Measurements from ENCODE around the gene MRPL22.
"Not testable (repeated sequence)": the region's sequence is repeated elsewhere in the genome, so short reads cannot be mapped to it uniquely, and the experiment has no call there.

Gene MRPL22

DNA sequence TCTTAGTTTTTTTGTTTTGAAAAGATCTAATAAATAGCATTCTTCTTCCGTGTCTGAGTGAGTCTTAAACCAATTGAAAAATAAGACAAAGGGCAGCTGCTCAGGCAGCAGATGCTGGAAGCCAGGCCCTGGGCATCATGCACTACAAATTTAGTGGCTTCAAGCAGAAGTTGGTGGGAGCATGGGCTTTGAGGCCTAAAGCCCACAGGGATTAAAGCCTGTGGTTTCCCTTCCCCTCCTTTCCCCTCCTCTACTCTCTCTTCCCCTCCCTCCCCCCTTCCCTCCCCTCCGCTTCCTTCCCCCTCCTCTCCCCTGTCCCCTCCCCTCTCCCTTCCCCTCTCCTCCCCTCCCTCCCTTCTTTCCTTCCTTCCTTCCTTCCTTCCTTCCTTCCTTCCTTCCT lies 52.6 kb downstream of the MRPL22 start:
- no peak for DNase-seq (ENCODE audit: low read depth)

DNA sequence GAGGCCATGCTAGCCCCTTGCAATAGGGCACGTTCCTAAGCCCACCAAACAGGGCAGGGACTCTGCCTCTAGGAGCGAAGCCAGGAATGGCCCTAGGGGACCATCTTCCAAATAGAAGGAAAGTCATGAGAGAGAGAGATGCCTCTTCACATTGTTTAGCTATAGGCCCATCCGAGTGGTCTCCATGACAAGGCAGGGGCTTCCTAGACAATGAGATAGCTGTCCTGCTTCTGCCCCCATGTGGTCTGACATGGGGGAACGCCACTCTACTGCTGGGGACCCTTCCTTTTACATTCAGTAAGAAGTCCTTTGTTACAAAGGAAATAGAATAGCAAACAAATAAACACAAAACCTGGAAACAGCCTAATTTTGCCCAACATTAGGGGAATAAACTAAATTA lies 54.8 kb downstream of the MRPL22 start:
- DNase-seq (ENCODE audit: low read depth), result no peak

DNA sequence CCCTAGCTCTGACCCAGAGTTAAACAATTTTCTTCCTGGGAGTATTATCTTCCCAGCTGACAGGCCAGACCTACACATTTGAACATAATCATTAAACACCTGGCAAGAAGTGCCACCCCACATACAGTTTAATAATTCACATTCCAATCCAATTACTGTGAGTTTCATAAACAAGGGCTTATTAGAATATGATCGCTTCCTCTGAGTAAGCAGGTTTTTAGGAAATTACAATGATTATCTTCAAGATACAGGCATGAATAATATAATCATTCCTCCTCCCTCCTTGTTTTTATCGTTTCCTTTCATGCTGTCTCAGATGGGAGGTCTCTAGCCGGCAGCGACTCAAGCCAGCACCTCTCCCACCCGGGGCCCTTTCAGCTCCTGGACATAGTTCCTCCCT lies 56.9 kb downstream of the MRPL22 start:
- DNase-seq (ENCODE audit: low read depth), result no peak

DNA sequence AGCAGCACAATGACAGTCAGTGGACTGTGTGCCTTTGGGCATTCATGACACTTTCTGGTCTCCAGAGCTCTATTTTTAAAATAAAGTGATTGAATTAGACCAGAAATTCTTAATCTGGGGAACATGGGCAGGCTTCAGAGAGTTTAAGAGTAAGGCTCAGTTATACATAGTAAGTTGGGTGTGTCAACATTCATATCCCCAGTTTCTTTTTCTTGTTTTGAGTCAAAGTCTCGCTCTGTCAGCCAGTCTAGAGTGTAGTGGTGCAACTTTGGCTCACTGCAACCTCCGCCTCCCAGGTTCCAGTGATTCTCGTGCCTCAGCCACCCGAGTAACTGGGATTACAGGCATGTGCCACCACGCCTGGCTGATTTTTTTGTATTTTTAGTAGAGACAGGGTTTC lies 59.0 kb downstream of the MRPL22 start:
- no peak for DNase-seq (ENCODE audit: low read depth)

DNA sequence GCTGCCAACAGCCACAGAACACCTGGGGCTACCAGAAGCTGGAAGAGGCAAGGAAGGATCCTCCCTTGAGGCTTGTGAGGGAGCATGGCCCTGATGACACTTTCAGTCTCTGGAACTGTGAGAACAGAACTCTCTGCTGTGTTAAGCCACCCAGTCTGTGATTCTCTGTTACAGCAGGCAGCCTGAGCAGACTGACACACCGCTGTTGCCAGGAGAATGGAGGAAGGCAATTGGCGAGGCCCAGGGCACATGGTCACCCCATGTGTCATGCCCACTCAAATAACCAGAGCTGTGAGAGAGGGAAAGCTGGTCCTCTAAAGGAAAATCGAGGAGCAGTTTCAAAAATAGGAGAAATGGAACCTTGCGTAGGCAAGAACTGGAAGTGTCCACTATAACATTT lies 60.6 kb downstream of the MRPL22 start:
- DNase-seq (ENCODE audit: low read depth), result no peak

DNA sequence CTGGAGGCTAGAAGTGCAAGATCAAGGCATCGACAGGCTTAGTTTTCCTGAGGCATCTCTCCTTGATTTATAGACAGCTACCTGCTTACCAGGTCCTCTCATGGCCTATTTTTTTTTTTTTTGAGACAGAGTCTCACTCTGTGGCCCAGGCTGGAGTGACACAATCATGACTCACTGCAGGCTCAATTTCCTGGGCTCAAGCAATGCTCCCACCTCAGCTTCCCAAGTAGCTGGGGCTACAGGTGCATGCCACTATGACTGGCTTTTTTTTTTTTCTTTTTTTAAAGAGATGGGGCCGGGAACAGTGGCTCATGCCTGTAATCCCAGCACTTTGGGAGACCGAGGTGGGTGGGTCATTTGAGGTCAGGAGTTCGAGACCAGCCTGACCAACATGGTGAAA lies 61.8 kb downstream of the MRPL22 start:
- not testable (repeated sequence) for DNase-seq (ENCODE audit: low read depth)

DNA sequence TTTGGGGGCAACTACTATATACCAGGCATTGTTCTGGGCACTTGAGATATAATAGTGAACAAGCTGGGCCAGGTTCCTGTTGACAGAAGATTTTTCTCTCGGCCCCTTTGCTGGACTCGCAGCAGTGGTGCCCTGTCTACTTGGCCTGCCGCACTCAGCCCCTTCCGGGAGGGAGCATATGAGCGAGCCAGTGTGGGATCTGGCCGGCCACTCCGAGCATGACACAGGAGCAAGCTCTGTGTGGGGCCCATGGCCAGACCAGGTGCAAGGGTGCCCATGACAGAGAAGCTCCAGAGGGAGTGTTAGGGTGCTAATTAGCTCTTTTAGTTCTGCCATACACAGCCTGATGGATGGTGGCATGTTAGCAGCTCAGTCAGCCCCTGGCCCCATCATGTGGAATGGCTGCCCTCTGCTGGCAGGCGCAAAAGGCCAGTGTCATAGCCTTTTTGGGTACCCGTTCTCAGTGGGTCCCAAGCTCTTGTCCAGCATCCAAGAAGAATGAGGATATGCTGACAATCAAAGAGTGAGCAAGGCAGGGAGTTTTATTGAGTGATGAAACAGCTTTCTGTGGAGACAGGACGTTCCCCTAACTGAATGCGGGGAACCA lies 63.4 kb downstream of the MRPL22 start:
- peak; percentile 16 for DNase-seq (ENCODE audit: low read depth)

DNA sequence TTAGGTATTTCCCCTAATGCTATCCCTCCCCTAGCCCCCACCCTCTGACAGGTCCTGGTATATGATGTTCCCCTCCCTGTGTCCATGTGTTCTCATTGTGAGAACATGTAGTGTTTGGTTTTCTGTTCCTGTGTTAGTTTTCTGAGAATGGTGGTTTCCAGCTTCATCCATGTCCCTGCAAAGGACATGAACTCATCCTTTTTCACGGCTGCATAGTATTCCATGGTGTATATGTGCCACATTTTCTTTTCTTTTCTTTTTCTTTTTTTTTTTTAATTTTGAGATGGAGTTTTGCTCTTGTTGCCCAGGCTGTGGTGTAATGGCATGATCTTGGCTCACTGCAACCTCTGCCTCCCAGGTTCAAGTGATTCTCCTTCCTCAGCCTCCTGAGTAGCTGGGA lies 65.4 kb downstream of the MRPL22 start:
- DNase-seq (ENCODE audit: low read depth), result not testable (repeated sequence)

DNA sequence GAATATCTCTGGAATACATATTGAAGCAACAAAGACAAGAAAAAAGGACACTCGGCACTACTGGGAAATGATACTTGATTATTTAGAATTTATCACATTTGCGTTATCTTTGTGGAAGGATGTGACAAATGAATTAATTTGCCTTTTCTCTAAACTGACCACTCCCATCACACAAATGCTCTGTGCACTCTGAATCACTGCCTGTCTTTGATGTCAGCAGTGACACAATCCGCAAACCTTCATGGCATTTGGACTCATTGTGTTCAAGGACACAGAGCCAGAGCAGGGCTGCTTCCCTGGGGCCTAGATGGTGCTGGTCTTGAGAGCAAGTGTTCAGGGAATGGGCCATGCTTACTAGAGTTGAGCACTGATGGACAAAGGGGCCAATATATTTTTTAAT lies 67.8 kb downstream of the MRPL22 start:
- no peak for DNase-seq (ENCODE audit: low read depth)

DNA sequence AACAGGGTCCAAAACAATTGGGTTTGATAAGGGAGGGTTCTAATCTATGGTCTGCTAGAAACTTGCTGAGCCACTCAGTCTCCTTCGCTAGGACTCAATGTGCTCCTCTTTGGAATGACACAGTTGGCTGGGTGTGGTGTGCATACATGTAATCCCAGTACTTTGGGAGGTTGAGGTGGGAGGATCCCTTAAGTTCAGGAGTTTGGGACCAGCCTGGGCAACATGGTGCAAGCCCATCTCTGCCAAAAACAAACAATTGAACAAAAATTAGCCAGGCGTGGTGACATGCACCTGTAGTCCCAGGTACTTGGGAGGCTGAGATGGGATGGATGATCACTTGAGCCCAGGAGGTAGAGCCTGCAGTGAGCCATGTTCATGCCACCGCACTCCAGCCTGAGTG lies 70.0 kb downstream of the MRPL22 start:
- no peak for DNase-seq (ENCODE audit: low read depth)

DNA sequence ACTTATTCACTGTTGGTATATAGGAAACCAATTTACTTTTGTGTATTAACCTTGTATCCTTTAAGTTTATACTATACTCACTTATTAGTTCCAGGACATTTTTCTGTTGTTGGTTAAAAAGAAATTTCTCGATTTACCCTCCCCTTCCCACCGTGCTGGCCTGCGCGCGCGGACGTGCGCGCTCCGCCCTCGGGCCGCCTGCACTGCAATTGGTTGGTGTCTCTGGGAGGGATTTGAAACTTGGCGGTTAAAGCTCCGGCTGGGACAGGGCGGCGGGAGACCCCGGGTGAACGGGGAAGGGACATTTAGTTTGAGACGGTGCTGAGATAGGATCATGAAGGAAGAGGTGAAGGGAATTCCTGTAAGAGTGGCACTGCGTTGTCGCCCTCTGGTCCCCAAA lies 72.7 kb downstream of the MRPL22 start, which contains the start of gene KIF4B:
Gene KIF4B, plus strand, starts transcription at position 230 of the 400 bp plus-strand sequence. Its CDS starts 105 bp downstream, at position 335.
- DNase-seq (ENCODE audit: low read depth), result no peak

DNA sequence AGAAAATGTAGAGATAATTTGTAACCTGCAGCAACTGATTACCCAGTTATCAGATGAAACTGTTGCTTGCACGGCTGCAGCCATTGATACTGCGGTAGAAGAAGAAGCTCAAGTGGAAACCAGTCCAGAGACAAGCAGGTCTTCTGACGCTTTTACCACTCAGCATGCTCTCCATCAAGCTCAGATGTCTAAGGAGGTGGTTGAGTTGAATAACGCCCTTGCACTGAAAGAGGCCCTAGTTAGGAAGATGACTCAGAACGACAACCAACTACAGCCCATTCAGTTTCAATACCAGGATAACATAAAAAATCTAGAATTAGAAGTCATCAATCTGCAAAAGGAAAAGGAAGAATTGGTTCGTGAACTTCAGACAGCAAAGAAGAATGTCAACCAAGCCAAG lies 74.4 kb downstream of the MRPL22 start:
- DNase-seq (ENCODE audit: low read depth), result no peak

DNA sequence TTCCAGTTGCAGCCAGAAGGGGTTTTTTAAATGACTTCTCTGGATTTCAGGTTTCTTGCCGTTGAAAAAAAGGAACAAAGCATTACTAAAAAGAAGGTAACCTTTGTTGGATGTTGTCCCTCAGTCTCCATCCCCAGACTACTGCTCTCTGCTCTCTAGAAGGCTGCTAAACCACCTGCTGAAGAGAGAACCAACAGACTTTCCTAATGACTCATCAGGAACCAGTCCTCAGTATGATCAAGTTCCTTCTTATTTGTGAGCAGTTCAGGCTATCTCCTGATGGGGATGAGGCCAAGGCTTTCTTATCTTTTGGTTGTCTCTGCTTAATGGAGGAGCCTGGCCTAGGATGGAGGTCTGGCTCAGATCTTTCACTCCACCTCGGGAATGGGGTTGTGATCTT lies 76.7 kb downstream of the MRPL22 start:
- DNase-seq (ENCODE audit: low read depth), result no peak

Measured in EH (cell line).